ENCODE results near the gene IQCF2.

DNA sequence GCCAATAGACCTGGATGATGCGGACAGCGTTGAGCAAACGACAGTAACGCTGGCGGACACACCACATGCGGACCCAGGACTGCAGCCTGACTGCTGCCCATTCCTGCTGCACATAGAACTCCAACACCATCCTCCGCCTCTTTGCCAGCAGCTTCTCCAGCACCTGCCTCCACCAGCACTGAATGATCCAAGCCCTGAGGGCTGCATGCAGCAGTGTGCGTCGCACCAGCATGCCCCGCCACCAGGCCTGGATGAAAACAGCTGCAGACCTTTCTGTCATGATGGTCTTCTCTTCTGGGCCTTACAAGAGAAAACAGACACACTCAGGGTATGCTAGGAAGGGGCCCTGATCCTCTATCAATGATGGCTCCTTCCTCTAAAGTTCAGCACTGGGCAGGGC lies 12.5 kb downstream of the IQCF2 start:
- TF ChIP-seq, protein P1, sequence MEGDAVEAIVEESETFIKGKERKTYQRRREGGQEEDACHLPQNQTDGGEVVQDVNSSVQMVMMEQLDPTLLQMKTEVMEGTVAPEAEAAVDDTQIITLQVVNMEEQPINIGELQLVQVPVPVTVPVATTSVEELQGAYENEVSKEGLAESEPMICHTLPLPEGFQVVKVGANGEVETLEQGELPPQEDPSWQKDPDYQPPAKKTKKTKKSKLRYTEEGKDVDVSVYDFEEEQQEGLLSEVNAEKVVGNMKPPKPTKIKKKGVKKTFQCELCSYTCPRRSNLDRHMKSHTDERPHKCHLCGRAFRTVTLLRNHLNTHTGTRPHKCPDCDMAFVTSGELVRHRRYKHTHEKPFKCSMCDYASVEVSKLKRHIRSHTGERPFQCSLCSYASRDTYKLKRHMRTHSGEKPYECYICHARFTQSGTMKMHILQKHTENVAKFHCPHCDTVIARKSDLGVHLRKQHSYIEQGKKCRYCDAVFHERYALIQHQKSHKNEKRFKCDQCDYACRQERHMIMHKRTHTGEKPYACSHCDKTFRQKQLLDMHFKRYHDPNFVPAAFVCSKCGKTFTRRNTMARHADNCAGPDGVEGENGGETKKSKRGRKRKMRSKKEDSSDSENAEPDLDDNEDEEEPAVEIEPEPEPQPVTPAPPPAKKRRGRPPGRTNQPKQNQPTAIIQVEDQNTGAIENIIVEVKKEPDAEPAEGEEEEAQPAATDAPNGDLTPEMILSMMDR (IDR thresholded peaks at IDR 0.05), result no peak
- TF ChIP-seq POLR2AphosphoS5 (IDR thresholded peaks at IDR 0.05) (no peak), POLR2A (IDR thresholded peaks at IDR 0.05) (no peak)
